HCT116 (cell line): ENCODE measurements around the gene GAD1. TPM values are rescaled to one million over a fixed set of nuclear protein-coding genes. Genes with fewer than 3 reads are reported as not detected.

Source experiments
- ATAC-seq: fragments of 200-7000 bp; cut with Tn5 transposase; 2 replicates; pipeline ENCODE4 v1.9.1; 2020; ENCODE audit warnings: mild to moderate bottlenecking, moderate library complexity
- BruUV-seq: library from RNA; stranded (reverse); fragments of 400-500 nt; replicated peaks from 2 replicates; lab custom pipeline; 2021; lab: Mats Ljungman, UMichigan
- CTCF ChIA-PET: fragments of 300-600 bp; sonication (Branson Sonifier 250); formaldehyde crosslinking; loops from one replicate; lab custom pipeline; 2021; ENCODE audit warnings: antibody characterized with exemption; lab: Charles Lee
- POLR2A ChIA-PET: fragments of 300-600, 350-600 bp; sonication (Branson Sonifier 250); formaldehyde crosslinking; loops from one replicate; lab custom pipeline; 2021; ENCODE audit warnings: antibody characterized with exemption; lab: Charles Lee
- RAD21 ChIA-PET, 2 experiments: fragments of 300-600 bp; sonication (Branson Sonifier 250); formaldehyde crosslinking; loops; one replicate each; lab custom pipeline; 2023; ENCODE audit warnings: low total read pairs in 2 of 2; ENCODE audit not compliant: uncharacterized antibody in 2 of 2, unreplicated experiment in 2 of 2, low non-redundant PET in 1 of 2; lab: Charles Lee
- DNase-seq: peaks from one replicate; pipeline ENCODE4 v3.0.0-alpha.2; 2010; ENCODE audit warnings: low read depth, low spot score
- H2AFZ ChIP-seq: fragments of 200-600 bp; shearing (Covaris generic), sonication (generic); 2 replicates; pipeline ENCODE4 v1.6.1; 2017; ENCODE audit warnings: low read depth, mixed run types, mixed read lengths, antibody characterized with exemption, low read length; ENCODE audit not compliant: poor library complexity, severe bottlenecking
- H3K27ac ChIP-seq: 2 replicates; pipeline ENCODE4 v1.5.1; 2012; ENCODE audit warnings: low read depth, low read length
- H3K27me3 ChIP-seq: fragments of 200-600 bp; sonication (generic); 2 replicates; pipeline ENCODE4 v1.6.1; 2016; ENCODE audit warnings: mixed run types, low read length, mixed read lengths; ENCODE audit not compliant: insufficient read depth
- H3K36me3 ChIP-seq, 2 experiments: fragments of 200-500 bp in 1 of 2; fragments of 200-600 bp in 1 of 2; sonication (Bioruptor generic) in 1 of 2; sonication (generic) in 1 of 2; 2 replicates each; pipeline versions ENCODE4 v1.5.1 to v1.6.1; 2014 to 2016; ENCODE audit warnings: low read length in 2 of 2, inconsistent platforms in 1 of 2, mixed read lengths in 1 of 2, mixed run types in 1 of 2; ENCODE audit not compliant: insufficient read depth in 2 of 2, control insufficient read depth in 1 of 2
- H3K4me1 ChIP-seq, 2 experiments: fragments of 200-600 bp in 1 of 2; sonication (generic) in 1 of 2; 2 replicates each; pipeline versions ENCODE4 v1.5.1 to v1.6.1; 2012 to 2017; ENCODE audit warnings: low read length in 2 of 2, inconsistent platforms in 1 of 2, mild to moderate bottlenecking in 1 of 2, mixed read lengths in 1 of 2, mixed run types in 1 of 2, moderate library complexity in 1 of 2; ENCODE audit not compliant: insufficient read depth in 2 of 2, control insufficient read depth in 1 of 2
- H3K4me2 ChIP-seq: fragments of 200-600 bp; sonication (generic); 2 replicates; pipeline ENCODE4 v1.6.1; 2017; ENCODE audit warnings: mixed run types, low read length, mixed read lengths
- H3K4me3 ChIP-seq, 2 experiments: fragments of 200-600 bp in 1 of 2; sonication (generic) in 1 of 2; replicated peaks in 1 of 2; 2 replicates each; pipeline ENCODE4 v1.5.1; 2011 to 2016; ENCODE audit warnings: low read length in 2 of 2, control low read depth in 1 of 2, low read depth in 1 of 2, mild to moderate bottlenecking in 1 of 2, mixed read lengths in 1 of 2, mixed run types in 1 of 2
- H3K79me2 ChIP-seq: fragments of 200-600 bp; sonication (generic); 2 replicates; pipeline ENCODE4 v1.6.1; 2017; ENCODE audit warnings: mild to moderate bottlenecking, mixed run types, low read length, moderate library complexity, mixed read lengths; ENCODE audit not compliant: insufficient read depth
- H3K9ac ChIP-seq: fragments of 200-600 bp; sonication (generic); 2 replicates; pipeline ENCODE4 v1.6.1; 2016; ENCODE audit warnings: low read length, mixed read lengths
- H3K9me2 ChIP-seq: fragments of 200-600 bp; sonication (generic), shearing (Covaris generic); 2 replicates; pipeline ENCODE4 v1.6.1; 2017; ENCODE audit warnings: mixed run types, mild to moderate bottlenecking, moderate library complexity; ENCODE audit not compliant: insufficient read depth
- H3K9me3 ChIP-seq, 2 experiments: fragments of 200-500 bp in 1 of 2; fragments of 200-600 bp in 1 of 2; sonication (Bioruptor generic) in 1 of 2; sonication (generic) in 1 of 2; 2 replicates each; pipeline ENCODE4 v1.6.1; 2014 to 2017; ENCODE audit warnings: low read length in 2 of 2, mixed read lengths in 2 of 2, inconsistent platforms in 1 of 2, low read depth in 1 of 2, mild to moderate bottlenecking in 1 of 2, mixed run types in 1 of 2, moderate library complexity in 1 of 2; ENCODE audit not compliant: control insufficient read depth in 1 of 2, insufficient read depth in 1 of 2
- H4K20me1 ChIP-seq: fragments of 200-600 bp; sonication (generic), shearing (Covaris generic); 2 replicates; pipeline ENCODE4 v1.6.1; 2017; ENCODE audit warnings: mixed run types, mild to moderate bottlenecking, moderate library complexity; ENCODE audit not compliant: insufficient read depth
- EGR1 ChIP-seq: IDR thresholded peaks from 2 replicates; pipeline ENCODE4 v1.6.1; 2012; ENCODE audit warnings: low read depth
- ELF1 ChIP-seq: IDR thresholded peaks from 2 replicates; pipeline ENCODE4 v1.6.1; 2012; ENCODE audit warnings: low read depth, borderline replicate concordance
- EZH2 ChIP-seq: fragments of 200-600 bp; sonication (generic); IDR thresholded peaks from 2 replicates; pipeline ENCODE4 v1.6.1; 2017; ENCODE audit warnings: antibody characterized with exemption, mixed run types
- EZH2phosphoT487 ChIP-seq: fragments of 200-600 bp; IDR thresholded peaks from 2 replicates; pipeline ENCODE4 v1.6.1; 2018; ENCODE audit warnings: antibody characterized with exemption, borderline replicate concordance
- FOSL1 ChIP-seq: IDR thresholded peaks from 2 replicates; pipeline ENCODE4 v1.6.1; 2012; ENCODE audit warnings: low read depth
- JUND ChIP-seq: IDR thresholded peaks from 2 replicates; pipeline ENCODE4 v1.6.1; 2012
- POLR2A ChIP-seq: IDR thresholded peaks from 2 replicates; pipeline ENCODE4 v1.7.0; 2011; ENCODE audit warnings: borderline replicate concordance; ENCODE audit not compliant: insufficient read depth, insufficient read length; ENCODE audit errors: extremely low read depth
- REST ChIP-seq: IDR thresholded peaks from 2 replicates; pipeline ENCODE4 v1.6.1; 2012; ENCODE audit warnings: low read depth
- SIN3A ChIP-seq: IDR thresholded peaks from 2 replicates; pipeline ENCODE4 v1.6.1; 2012; ENCODE audit warnings: low read depth
- SP1 ChIP-seq: IDR thresholded peaks from 2 replicates; pipeline ENCODE4 v1.6.1; 2012; ENCODE audit warnings: low read depth
- SRF ChIP-seq: IDR thresholded peaks from 2 replicates; pipeline ENCODE4 v1.6.1; 2012; ENCODE audit warnings: low read depth
- TCF7L2 ChIP-seq: IDR thresholded peaks from 2 replicates; pipeline ENCODE4 v1.7.0; 2011; ENCODE audit warnings: borderline replicate concordance, inconsistent platforms; ENCODE audit not compliant: insufficient read depth, insufficient read length; ENCODE audit errors: extremely low read depth
- ZBTB33 ChIP-seq: IDR thresholded peaks from 2 replicates; pipeline ENCODE4 v1.6.1; 2011; ENCODE audit warnings: mild to moderate bottlenecking, low read length, moderate library complexity; ENCODE audit not compliant: insufficient replicate concordance; ENCODE audit errors: extremely low read depth
- ZFX ChIP-seq: fragments of 450-650 bp; IDR thresholded peaks from 2 replicates; pipeline ENCODE4 v1.6.1; 2017
- ZNF274 ChIP-seq: fragments of 200-500 bp; sonication (Bioruptor generic); IDR thresholded peaks from 2 replicates; pipeline ENCODE4 v1.6.1; 2014; ENCODE audit warnings: mild to moderate bottlenecking, low read depth, low read length, inconsistent platforms
- intact Hi-C: fragments of 100-400 bp; cut with micrococcal nuclease; formaldehyde crosslinking; loops from 2 replicates; pipeline ENCODE4 v1.10.0; 2022
- total RNA-seq: library from RNA; stranded (reverse); gene quantifications from one replicate; pipeline ENCODE4 v1.2.1, GENCODE V29; 2021; ENCODE audit not compliant: unreplicated experiment

Gene GAD1
- total RNA-seq, 1 experiment from 2014 or later, result 11.0 TPM

- H3K4me1 ChIP-seq, result peaks cover 0 to 13% of the 10 kb centered on the region in 2 experiments; a peak in 2 of 4 replicates
- RAD21 ChIA-PET, result no interaction called here
- H3K4me2 ChIP-seq, result no peak overlapping the region
- TF ChIP-seq SP1 (no peak), EZH2phosphoT487 (no peak), SRF (no peak), ZFX (no peak), FOSL1 (no peak), TCF7L2 (no peak), POLR2A (no peak), ZNF274 (no peak), JUND (no peak), REST (no peak), EZH2 (no peak), SIN3A (no peak), EGR1 (no peak), ZBTB33 (no peak), ELF1 (no peak)
- POLR2A ChIA-PET, result no interaction called here
- no peaks in the 10 kb centered on the region for H3K9me2 ChIP-seq
- H3K9me3 ChIP-seq, result no peaks in the 10 kb centered on the region
- H3K27ac ChIP-seq, result no peak overlapping the region
- no peaks in the 10 kb centered on the region for H3K79me2 ChIP-seq
- no peaks in the 10 kb centered on the region for H3K27me3 ChIP-seq
- no peak overlapping the region for H2AFZ ChIP-seq
- H3K36me3 ChIP-seq, result no peaks in the 10 kb centered on the region
- DNase-seq (no peak), ATAC-seq (no peak)
- BruUV-seq, result no TSS peak
- intact Hi-C loops, result no loop called here
- CTCF ChIA-PET, result no interaction called here
- H4K20me1 ChIP-seq, result no peaks in the 10 kb centered on the region
- H3K9ac ChIP-seq, result no peak overlapping the region
- no peak overlapping the region for H3K4me3 ChIP-seq
These were observed 52.3 kb downstream of the GAD1 start for GRCh38 chr2:170869036-170869435.
